Heart left ventricle (tissue), 16 donors: ENCODE results near the gene ELAVL2. TPM values are rescaled to one million over a fixed set of nuclear protein-coding genes. Genes with fewer than 3 reads are reported as not detected.

Experiments used
- ATAC-seq, 4 donors: fragments of 200-7000 bp; cut with Tn5 transposase; one replicate each; pipeline ENCODE4 v1.9.1; 2020 to 2022; ENCODE audit warnings: moderate library complexity in 4 of 4, mild to moderate bottlenecking in 3 of 4, moderate number of reproducible peaks in 1 of 4
- DNase-seq, 5 donors: peaks; one replicate each; pipeline ENCODE4 v3.0.0-alpha.2; 2020
- H3K27ac ChIP-seq, 12 donors: fragments of 200-600 bp; sonication (generic) in 4 of 12; one replicate each; pipeline versions ENCODE4 v1.5.0 to v1.8.0; 2016 to 2022; ENCODE audit warnings: mild to moderate bottlenecking in 2 of 12
- H3K27me3 ChIP-seq, 9 donors: fragments of 200-600 bp; sonication (generic) in 2 of 9; one replicate each; pipeline versions ENCODE4 v1.5.1 to v1.8.0; 2016 to 2022; ENCODE audit warnings: mild to moderate bottlenecking in 3 of 9
- H3K36me3 ChIP-seq, 9 donors: fragments of 200-600 bp; sonication (generic) in 2 of 9; one replicate each; pipeline versions ENCODE4 v1.5.0 to v1.8.0; 2018 to 2022; ENCODE audit warnings: mild to moderate bottlenecking in 2 of 9
- H3K4me1 ChIP-seq, 12 donors: fragments of 200-600 bp; sonication (generic) in 4 of 12; one replicate each; pipeline versions ENCODE4 v1.5.0 to v1.8.0; 2016 to 2022; ENCODE audit warnings: mild to moderate bottlenecking in 3 of 12
- H3K4me3 ChIP-seq, 12 donors: fragments of 200-600 bp; sonication (generic) in 4 of 12; one replicate each; pipeline versions ENCODE4 v1.5.0 to v1.8.0; 2017 to 2022; ENCODE audit warnings: mild to moderate bottlenecking in 9 of 12, moderate library complexity in 4 of 12
- H3K9me3 ChIP-seq, 12 donors: fragments of 200-600 bp; sonication (generic) in 4 of 12; one replicate each; pipeline versions ENCODE4 v1.5.0 to v1.8.0; 2016 to 2022; ENCODE audit warnings: mild to moderate bottlenecking in 1 of 12
- POLR2A ChIP-seq, 2 donors: fragments of 450-650 bp; IDR thresholded peaks; one replicate each; pipeline ENCODE4 v1.6.1; 2017; ENCODE audit warnings: antibody characterized with exemption in 2 of 2, mild to moderate bottlenecking in 2 of 2, moderate library complexity in 2 of 2
- WGBS, 4 donors: extraction: QIAGEN DNeasy Blood & Tissue Kit in 2 of 4; methylation state at CpG; one replicate each; pipeline versions ENCODE4 v1.1.5 to v1.1.7; 2013 to 2018; 5-methylcytosine and 5-hydroxymethylcytosine counted together
- intact Hi-C, 10 donors: fragments of 100-400 bp; cut with DNase I; formaldehyde crosslinking; loops; one replicate each; pipeline versions ENCODE4 v1.11.1 to v1.14.2; 2022
- polyA plus RNA-seq, 2 donors: library from polyadenylated mRNA; stranded (reverse); fragments of 200-250 nt; gene quantifications; one replicate each; pipeline ENCODE4 v1.2.3, GENCODE V29; 2013
- total RNA-seq, 9 donors: library from RNA; depleted of rRNA in 2 of 9; stranded (reverse); fragments of >200 nt in 2 of 9; fragmentation: NEBNext Ultra II Directional in 3 of 9; extraction: Animal tissue kit (Norgen Biotek cat#: 25700) in 3 of 9; gene quantifications; one replicate each; pipeline versions ENCODE4 v1.1.0 to v1.2.4, GENCODE V29; 2016 to 2023
- TF ChIP-seq, protein P1 (sequence below), 12 donors: fragments of 200-600 bp; sonication (generic) in 4 of 12; IDR thresholded peaks; one replicate each; pipeline versions ENCODE4 v1.5.0 to v1.8.0; 2018 to 2022; ENCODE audit warnings: antibody characterized with exemption in 12 of 12, mild to moderate bottlenecking in 5 of 12
- donor health status: ischemic (EF 13 %, LVEDD 7.1; RV severe dilation, severe dysfunction).
- donor health status: healthy with polysubstance abuse.
- donor health status: DM: no; HTN: yes; CAD: no.
- donor health status: DM: no; HTN: no; CAD: no.
- donor health status: ischemic (EF 25% LVEDD 6.9; RV normal size, moderate dysfunction).
- donor health status: ischemic (EF 25% LVEDD 5.7; RV mildly dilated, moderate dysfunction).
- donor health status: healthy.
- donor health status: DM: yes; HTN: yes; CAD: no.
- donor health status: ischemic (EF 35%, LVEDD 5.7; RV mildly dilated, moderate dysfunction).
- donor health status: nonischemic (EF 11% LVEDD 7.7; RV severe dilation, severe dysfunction).
- donor health status: DM: yes; HTN: yes; CAD: no.
- donor health status: PGD.
- donor health status: ischemic (EF 29% LVEDD 5.4; RV normal size, mild dysfunction).
- donor health status: nonischemic (EF 23%, LVEDD 6.1; RV moderate dilation, normal function).

Gene ELAVL2
- total and polyA plus RNA-seq, 11 donors = 0.08 to 0.30 (median 0.19) TPM; not detected in 6

DNA sequence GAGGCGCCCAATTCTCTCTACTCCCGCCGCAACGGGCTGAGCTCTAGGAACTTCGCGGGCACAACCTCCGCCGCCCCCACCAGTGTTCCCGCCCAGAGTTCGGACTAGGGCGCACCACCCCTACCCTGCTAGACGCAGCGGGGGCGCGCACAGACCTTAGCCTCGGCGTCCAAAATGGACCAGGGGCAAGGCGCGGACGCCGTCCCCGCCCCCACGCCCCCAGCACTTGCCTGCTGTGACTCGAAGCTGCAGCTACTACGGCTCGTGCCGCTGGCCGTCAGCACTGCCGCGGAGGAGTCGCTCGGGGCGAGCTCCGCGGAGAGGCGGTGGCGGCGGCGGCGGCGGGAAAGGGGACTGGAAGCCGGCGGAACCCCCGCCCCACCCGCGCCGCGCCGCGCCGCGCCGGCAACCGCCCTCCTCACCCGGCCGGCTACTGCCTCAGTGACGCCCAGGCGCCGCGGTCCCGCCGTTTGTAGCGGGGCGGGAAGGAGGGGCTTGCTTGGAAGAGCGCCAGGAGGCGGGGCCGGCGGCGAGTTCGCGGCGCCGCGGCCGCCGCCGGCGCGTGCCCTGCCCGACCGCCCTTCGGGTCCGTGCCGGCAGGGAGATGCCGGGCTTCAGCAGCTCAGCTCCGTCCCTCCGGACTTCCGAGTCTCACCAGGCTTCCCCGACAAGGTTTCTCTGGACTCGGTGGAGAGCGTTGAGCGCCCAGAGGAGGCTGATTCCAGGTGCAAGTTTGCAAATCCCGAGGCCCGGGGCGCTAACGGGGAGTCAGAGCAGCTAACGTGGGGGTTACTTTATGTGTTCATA lies 4.5 kb downstream of the ELAVL2 start:
- 1% methylated on average over 13 to 97 of the region's 97 CpGs for WGBS, 4 donors
- intact Hi-C loops = no loop called here
- Histone ChIP-seq H3K4me1 (peaks cover 0 to 45% (median 12%) of the 10 kb centered on the region in 12 donors), H3K36me3 (no peaks in the 10 kb centered on the region), H3K27ac (no peak overlapping the region), H3K9me3 (no peaks in the 10 kb centered on the region), H3K4me3 (peak overlapping the region in 11 of 12 donors; percentile 21 to 56 (median 44)), H3K27me3 (peaks cover 47 to 96% (median 73%) of the 10 kb centered on the region in 9 donors)
- DNase-seq = peak in 2 of 5 donors; percentile 22 to 46
- TF ChIP-seq, protein P1, sequence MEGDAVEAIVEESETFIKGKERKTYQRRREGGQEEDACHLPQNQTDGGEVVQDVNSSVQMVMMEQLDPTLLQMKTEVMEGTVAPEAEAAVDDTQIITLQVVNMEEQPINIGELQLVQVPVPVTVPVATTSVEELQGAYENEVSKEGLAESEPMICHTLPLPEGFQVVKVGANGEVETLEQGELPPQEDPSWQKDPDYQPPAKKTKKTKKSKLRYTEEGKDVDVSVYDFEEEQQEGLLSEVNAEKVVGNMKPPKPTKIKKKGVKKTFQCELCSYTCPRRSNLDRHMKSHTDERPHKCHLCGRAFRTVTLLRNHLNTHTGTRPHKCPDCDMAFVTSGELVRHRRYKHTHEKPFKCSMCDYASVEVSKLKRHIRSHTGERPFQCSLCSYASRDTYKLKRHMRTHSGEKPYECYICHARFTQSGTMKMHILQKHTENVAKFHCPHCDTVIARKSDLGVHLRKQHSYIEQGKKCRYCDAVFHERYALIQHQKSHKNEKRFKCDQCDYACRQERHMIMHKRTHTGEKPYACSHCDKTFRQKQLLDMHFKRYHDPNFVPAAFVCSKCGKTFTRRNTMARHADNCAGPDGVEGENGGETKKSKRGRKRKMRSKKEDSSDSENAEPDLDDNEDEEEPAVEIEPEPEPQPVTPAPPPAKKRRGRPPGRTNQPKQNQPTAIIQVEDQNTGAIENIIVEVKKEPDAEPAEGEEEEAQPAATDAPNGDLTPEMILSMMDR (IDR thresholded peaks at IDR 0.05) = no peak
- no peak for TF ChIP-seq POLR2A (IDR thresholded peaks at IDR 0.05)
- ATAC-seq = no peak

DNA sequence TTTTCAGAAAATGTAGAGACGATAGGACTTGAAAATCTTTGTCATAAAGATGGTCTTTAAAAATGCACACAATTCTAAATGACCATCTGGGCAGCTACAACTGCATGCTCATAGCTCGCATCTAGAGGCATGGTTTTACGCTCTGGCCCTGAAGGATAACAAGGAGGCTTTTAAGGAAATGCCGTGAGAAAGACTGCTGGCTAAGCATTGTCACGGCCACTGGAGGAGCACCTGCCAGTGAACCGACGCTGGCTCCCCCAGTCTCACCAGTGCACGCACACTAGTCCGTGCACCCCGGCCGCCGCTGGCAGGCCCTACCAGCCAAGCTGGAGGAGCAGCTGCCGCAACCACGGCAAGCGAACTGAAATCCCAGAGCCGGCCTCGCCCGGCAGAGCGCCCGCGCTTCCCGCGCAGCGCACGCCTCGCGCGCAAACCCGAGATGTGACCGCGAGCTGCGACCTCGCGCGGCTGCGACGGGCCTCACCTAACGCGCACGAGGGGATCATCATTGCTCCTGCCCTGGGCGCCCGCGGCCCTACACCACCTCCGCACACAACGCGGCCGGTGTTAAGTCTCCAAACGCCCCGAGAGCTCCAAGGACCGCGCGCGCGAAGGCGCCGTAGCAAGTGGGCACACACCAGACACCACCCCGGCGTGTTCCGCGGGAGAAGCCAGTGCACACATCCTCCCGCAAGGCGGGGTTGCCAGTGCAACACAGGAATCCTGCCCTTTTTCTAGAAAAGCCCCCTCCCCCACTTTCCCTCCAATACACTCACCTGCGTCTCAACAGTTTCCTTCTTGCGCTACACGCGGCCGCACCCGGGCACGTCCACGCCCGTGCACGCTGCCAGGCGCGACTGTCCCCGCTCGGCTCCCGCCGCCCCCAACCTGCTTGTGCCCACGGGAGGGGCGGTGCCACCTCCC lies 5.3 kb downstream of the ELAVL2 start:
- intact Hi-C loops = no loop called here
- H3K36me3 ChIP-seq = no peaks in the 10 kb centered on the region
- peak overlapping the region in 11 of 12 donors; percentile 21 to 56 (median 44) for H3K4me3 ChIP-seq
- ATAC-seq (no peak), DNase-seq (peak in 1 of 5 donors; percentile 55)
- H3K27me3 ChIP-seq = peaks cover 47 to 89% (median 66%) of the 10 kb centered on the region in 9 donors
- no peaks in the 10 kb centered on the region for H3K9me3 ChIP-seq
- TF ChIP-seq, protein P1 (IDR thresholded peaks at IDR 0.05) = no peak
- no peak for TF ChIP-seq POLR2A (IDR thresholded peaks at IDR 0.05)
- no peak overlapping the region for H3K27ac ChIP-seq
- 1 to 4% (median 3%) methylated on average over 43 to 80 of the region's 80 CpGs for WGBS, 4 donors
- peaks cover 0 to 38% (median 11%) of the 10 kb centered on the region in 12 donors for H3K4me1 ChIP-seq

DNA sequence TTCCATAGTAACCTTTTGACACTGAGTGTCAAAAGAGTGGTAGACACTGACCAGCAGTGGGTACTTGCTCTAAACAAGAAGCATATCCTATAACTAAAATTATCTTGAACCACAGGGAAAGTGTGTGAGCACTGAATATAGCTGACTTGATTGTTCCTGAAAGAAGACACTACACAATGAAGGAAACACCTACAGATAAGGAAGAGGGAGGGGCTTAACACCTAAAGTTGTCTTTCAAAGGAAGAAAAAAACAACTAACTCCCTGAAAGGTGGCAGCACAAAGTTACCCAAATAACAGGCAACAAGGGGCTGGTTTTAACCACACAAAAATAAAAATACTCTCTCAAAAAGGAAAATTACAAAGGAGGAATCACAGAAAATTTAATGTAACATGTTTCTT lies 6.6 kb downstream of the ELAVL2 start:
- Histone ChIP-seq H3K4me1 (peaks cover 0 to 24% (median 9%) of the 10 kb centered on the region in 12 donors), H3K36me3 (no peaks in the 10 kb centered on the region), H3K9me3 (no peaks in the 10 kb centered on the region), H3K4me3 (no peak overlapping the region), H3K27ac (no peak overlapping the region), H3K27me3 (peaks cover 36 to 78% (median 58%) of the 10 kb centered on the region in 9 donors)
- DNase-seq = no peak
- TF ChIP-seq, protein P1 (IDR thresholded peaks at IDR 0.05) = no peak
- no peak for TF ChIP-seq POLR2A (IDR thresholded peaks at IDR 0.05)
- intact Hi-C loops = no loop called here
- ATAC-seq = no peak

DNA sequence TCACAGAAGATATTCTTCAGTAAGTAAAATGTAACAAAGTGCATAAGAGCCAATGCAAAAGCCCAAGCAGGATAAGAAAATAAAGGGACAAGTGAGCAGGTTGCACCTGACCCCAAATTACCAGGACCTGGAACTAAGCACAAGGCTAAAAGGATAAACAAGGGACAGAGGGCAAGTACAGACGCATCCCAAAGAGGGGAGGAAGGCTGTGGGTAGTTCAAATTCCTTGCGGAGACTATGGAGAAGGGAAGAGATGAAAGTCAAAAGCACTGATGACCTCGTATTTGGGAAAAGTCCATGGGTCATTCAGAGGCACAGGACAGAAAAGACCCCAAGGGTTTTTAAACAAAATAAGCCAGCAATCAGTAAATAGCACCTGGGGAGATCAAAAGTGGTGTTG lies 11.8 kb downstream of the ELAVL2 start:
- Histone ChIP-seq H3K27ac (no peak overlapping the region), H3K4me1 (no peaks in the 10 kb centered on the region), H3K27me3 (peaks cover 0 to 26% (median 10%) of the 10 kb centered on the region in 9 donors), H3K9me3 (no peaks in the 10 kb centered on the region), H3K4me3 (no peak overlapping the region), H3K36me3 (no peaks in the 10 kb centered on the region)
- DNase-seq = no peak
- 55 to 75% (median 63%) methylated on average over 3 of the region's 3 CpGs for WGBS, 4 donors
- intact Hi-C loops = no loop called here
- TF ChIP-seq, protein P1 (IDR thresholded peaks at IDR 0.05) = no peak
- TF ChIP-seq POLR2A (IDR thresholded peaks at IDR 0.05) = no peak
- no peak for ATAC-seq
